H1 (cell line): ENCODE data around the gene UNC79.

ENCODE experiments used
- CBX8 ChIP-seq: fragments of 300-800, 300-1000 bp; sonication (generic); IDR thresholded peaks from 2 replicates; pipeline ENCODE4 v1.7.1; 2016; ENCODE audit warnings: low read depth, low read length, borderline replicate concordance
- CTCF ChIP-seq, 3 experiments: IDR thresholded peaks; 1 replicate in 2 of 3; 2 replicates in 1 of 3; pipeline versions ENCODE4 v1.5.1 to v1.6.1; 2011; ENCODE audit warnings: low read length in 3 of 3, mild to moderate bottlenecking in 3 of 3, inconsistent platforms in 2 of 3, low read depth in 1 of 3, moderate library complexity in 1 of 3; ENCODE audit not compliant: insufficient read depth in 1 of 3; ENCODE audit errors: control extremely low read depth in 1 of 3
- EZH2 ChIP-seq: fragments of 200-600 bp; sonication (generic); IDR thresholded peaks from 2 replicates; pipeline ENCODE4 v1.7.1; 2012; ENCODE audit warnings: low read depth, mild to moderate bottlenecking, moderate library complexity, low read length, inconsistent platforms; ENCODE audit not compliant: severe bottlenecking
- MAX ChIP-seq: IDR thresholded peaks from 2 replicates; pipeline ENCODE4 v1.6.1; 2012; ENCODE audit warnings: inconsistent platforms
- POLR2A ChIP-seq, 2 experiments: IDR thresholded peaks; 1 replicate in 1 of 2; 2 replicates in 1 of 2; pipeline ENCODE4 v1.6.1; 2011; ENCODE audit warnings: low read depth in 2 of 2, low read length in 2 of 2, mild to moderate bottlenecking in 2 of 2; ENCODE audit errors: control extremely low read depth in 1 of 2
- YY1 ChIP-seq: IDR thresholded peaks from 2 replicates; pipeline ENCODE4 v1.6.1; 2011; ENCODE audit warnings: low read depth, mild to moderate bottlenecking, low read length

GRCh38 chr14:93396456-93396855, 34.3 kb upstream of the UNC79 start:
- TF ChIP-seq EZH2 (no peak), YY1 (no peak), CTCF (IDR thresholded peaks at IDR 0.05; ENCODE audit: control extremely low read depth in 1 of 3, insufficient read depth in 1 of 3, low read depth in 1 of 3, low read length in 3 of 3) (no peak), POLR2A (IDR thresholded peaks at IDR 0.05; ENCODE audit: control extremely low read depth in 1 of 2, low read depth in 2 of 2, low read length in 2 of 2) (no peak), MAX (no peak), CBX8 (no peak)
